Astrocyte (in vitro differentiated cells and primary cell): ENCODE data around the gene MCCD1. TPM values are rescaled to one million over a fixed set of nuclear protein-coding genes. Genes with fewer than 3 reads are reported as not detected.
"Not testable (repeated sequence)": the region's sequence is repeated elsewhere in the genome, so short reads cannot be mapped to it uniquely, and the experiment has no call there.

ENCODE experiments used
- DNase-seq: peaks from one replicate; pipeline ENCODE4 v3.0.0-alpha.2; 2010; ENCODE audit warnings: low read depth
- FAIRE-seq: peaks from 2 replicates; lab custom pipeline; 2011; peaks lifted over from hg19 to GRCh38; lab: Jason Lieb, UNC
- H2AFZ ChIP-seq: 2 replicates; pipeline ENCODE4 v1.6.0; 2012; ENCODE audit warnings: low read depth, low read length, inconsistent platforms
- H3K27ac ChIP-seq: 2 replicates; pipeline ENCODE4 v1.5.1; 2011; ENCODE audit warnings: low read depth, low read length, inconsistent platforms
- H3K27me3 ChIP-seq: 2 replicates; pipeline ENCODE4 v1.6.0; 2011; ENCODE audit warnings: low read length, inconsistent platforms; ENCODE audit not compliant: insufficient read depth
- H3K36me3 ChIP-seq: 2 replicates; pipeline ENCODE4 v1.5.1; 2011; ENCODE audit warnings: low read length, inconsistent platforms; ENCODE audit not compliant: insufficient read depth
- H3K4me1 ChIP-seq: 2 replicates; pipeline ENCODE4 v1.5.1; 2011; ENCODE audit warnings: low read length, inconsistent platforms; ENCODE audit not compliant: insufficient read depth
- H3K4me2 ChIP-seq: 2 replicates; pipeline ENCODE4 v1.6.0; 2012; ENCODE audit warnings: low read length, inconsistent platforms
- H3K4me3 ChIP-seq: 2 replicates; pipeline ENCODE4 v1.5.1; 2011; ENCODE audit warnings: low read depth, mild to moderate bottlenecking, low read length, inconsistent platforms; ENCODE audit not compliant: insufficient read depth
- H3K79me2 ChIP-seq: 2 replicates; pipeline ENCODE4 v1.6.0; 2012; ENCODE audit warnings: mild to moderate bottlenecking, low read length, inconsistent platforms; ENCODE audit not compliant: insufficient read depth
- H3K9ac ChIP-seq: 2 replicates; pipeline ENCODE4 v1.6.0; 2012; ENCODE audit warnings: mild to moderate bottlenecking, low read length, inconsistent platforms
- H3K9me3 ChIP-seq: 2 replicates; pipeline ENCODE4 v1.5.1; 2012; ENCODE audit warnings: low read depth, mild to moderate bottlenecking, low read length, inconsistent platforms; ENCODE audit not compliant: insufficient read depth
- H4K20me1 ChIP-seq: 2 replicates; pipeline ENCODE4 v1.6.0; 2012; ENCODE audit warnings: low read length, inconsistent platforms; ENCODE audit not compliant: insufficient read depth
- H3K27ac Mint-ChIP-seq: one replicate; pipeline ENCODE4 v1.8.0; 2021; ENCODE audit warnings: mild to moderate bottlenecking, mixed read lengths; ENCODE audit not compliant: unreplicated experiment
- H3K27me3 Mint-ChIP-seq: one replicate; pipeline ENCODE4 v1.8.0; 2021; ENCODE audit warnings: low read depth, mixed read lengths; ENCODE audit not compliant: unreplicated experiment
- H3K36me3 Mint-ChIP-seq: one replicate; pipeline ENCODE4 v1.8.0; 2021; ENCODE audit warnings: low read depth, mixed read lengths; ENCODE audit not compliant: unreplicated experiment
- H3K4me1 Mint-ChIP-seq: one replicate; pipeline ENCODE4 v1.8.0; 2021; ENCODE audit warnings: low read depth, mixed read lengths; ENCODE audit not compliant: unreplicated experiment
- H3K4me3 Mint-ChIP-seq: one replicate; pipeline ENCODE4 v1.8.0; 2021; ENCODE audit warnings: mild to moderate bottlenecking, moderate library complexity, mixed read lengths; ENCODE audit not compliant: unreplicated experiment
- H3K9me3 Mint-ChIP-seq: one replicate; pipeline ENCODE4 v1.8.0; 2021; ENCODE audit warnings: mild to moderate bottlenecking, mixed read lengths; ENCODE audit not compliant: unreplicated experiment
- CTCF ChIP-seq: IDR thresholded peaks from 2 replicates; pipeline ENCODE4 v1.5.1; 2011; ENCODE audit warnings: low read depth, mild to moderate bottlenecking, inconsistent platforms, low read length, moderate library complexity; ENCODE audit not compliant: insufficient read depth
- EZH2 ChIP-seq: IDR thresholded peaks from 2 replicates; pipeline ENCODE4 v1.6.1; 2012; ENCODE audit warnings: mild to moderate bottlenecking, low read length, inconsistent platforms; ENCODE audit not compliant: insufficient read depth
- total RNA-seq: library from RNA; stranded (reverse); gene quantifications from 2 replicates; pipeline ENCODE4 v1.2.1, GENCODE V29; 2021

MCCD1 gene
- total RNA-seq, 1 donor from 2014 or later, result not detected

GRCh38 chr6:31489086-31489485 is 39.7 kb upstream of the MCCD1 start:
- FAIRE-seq, result no peak
- H3K4me1 Mint-ChIP-seq, result peaks cover 7% of the 10 kb centered on the region
- peaks cover 3% of the 10 kb centered on the region for H3K9me3 Mint-ChIP-seq

GRCh38 chr6:31490115-31490873 is 38.5 kb upstream of the MCCD1 start:
- no peaks in the 10 kb centered on the region for H3K27me3 ChIP-seq
- no peak overlapping the region for H2AFZ ChIP-seq
- no peaks in the 10 kb centered on the region for H3K36me3 ChIP-seq
- H3K4me2 ChIP-seq, result no peak overlapping the region
- TF ChIP-seq CTCF (no peak), EZH2 (no peak)
- Mint-ChIP-seq H3K36me3 (no peaks in the 10 kb centered on the region), H3K4me1 (peaks cover 4% of the 10 kb centered on the region), H3K4me3 (no peak overlapping the region), H3K27me3 (peaks cover 6% of the 10 kb centered on the region), H3K9me3 (peaks cover 3% of the 10 kb centered on the region), H3K27ac (no peak overlapping the region)
- no peak overlapping the region for H3K27ac ChIP-seq
- H3K79me2 ChIP-seq, result no peaks in the 10 kb centered on the region
- H3K4me3 ChIP-seq, result no peak overlapping the region
- DNase-seq, result no peak
- no peak overlapping the region for H3K9ac ChIP-seq
- H3K4me1 ChIP-seq, result peaks cover 3% of the 10 kb centered on the region
- no peak for FAIRE-seq
- no peaks in the 10 kb centered on the region for H4K20me1 ChIP-seq
- no peaks in the 10 kb centered on the region for H3K9me3 ChIP-seq

More at GRCh38 chr6:31489086-31489485, 39.7 kb upstream of the MCCD1 start:
- no peak overlapping the region for H3K27ac ChIP-seq
- no peaks in the 10 kb centered on the region for H3K79me2 ChIP-seq
- H2AFZ ChIP-seq, result no peak overlapping the region
- H3K4me3 ChIP-seq, result no peak overlapping the region
- Mint-ChIP-seq H3K36me3 (no peaks in the 10 kb centered on the region), H3K4me3 (no peak overlapping the region), H3K27me3 (peaks cover 6% of the 10 kb centered on the region), H3K27ac (no peak overlapping the region)
- H3K27me3 ChIP-seq, result no peaks in the 10 kb centered on the region
- H4K20me1 ChIP-seq, result no peaks in the 10 kb centered on the region
- no peak for DNase-seq
- peaks cover 2% of the 10 kb centered on the region for H3K4me1 ChIP-seq
- no peaks in the 10 kb centered on the region for H3K9me3 ChIP-seq
- TF ChIP-seq CTCF (no peak), EZH2 (no peak)
- no peak overlapping the region for H3K4me2 ChIP-seq
- H3K36me3 ChIP-seq, result no peaks in the 10 kb centered on the region
- H3K9ac ChIP-seq, result no peak overlapping the region

DNA sequence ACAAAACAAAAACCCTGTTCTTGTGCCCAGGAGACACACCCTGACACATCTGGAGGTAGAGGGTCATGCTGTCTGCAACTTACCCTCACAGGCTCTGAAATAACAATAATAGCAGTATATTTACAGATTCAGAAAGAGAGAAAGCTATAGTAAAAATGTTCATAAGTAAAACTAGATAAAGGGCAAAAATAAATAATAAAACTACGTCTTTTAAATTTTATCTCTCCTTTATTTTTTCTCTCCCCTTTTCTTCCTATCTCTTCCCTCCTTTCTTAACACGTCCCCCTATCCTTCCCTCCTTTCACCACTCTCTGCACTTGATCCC is 35.2 kb upstream of the MCCD1 start:
- H3K4me3 ChIP-seq, result peak overlapping the region; percentile 75
- not testable (repeated sequence) for H3K9me3 Mint-ChIP-seq, H3K4me1 ChIP-seq, H3K27ac ChIP-seq, FAIRE-seq, H4K20me1 ChIP-seq, DNase-seq, H3K27me3 ChIP-seq, H3K79me2 ChIP-seq, H3K36me3 Mint-ChIP-seq, H3K36me3 ChIP-seq, H3K9me3 ChIP-seq, H3K27ac Mint-ChIP-seq
- Mint-ChIP-seq H3K4me3 (peak overlapping the region; percentile 87), H3K27me3 (peaks cover 14% of the 10 kb centered on the region), H3K4me1 (peaks cover 10% of the 10 kb centered on the region)
- H2AFZ ChIP-seq, result peak overlapping the region; percentile 90
- peak overlapping the region; percentile 82 for H3K9ac ChIP-seq
- peak overlapping the region; percentile 95 for H3K4me2 ChIP-seq
